Coronary artery (tissue), 2 donors: ENCODE data around the gene S100A7A.

Experiments
- DNase-seq: peaks from one replicate; pipeline ENCODE4 v3.0.0-alpha.2; 2017; ENCODE audit warnings: low spot score
- H3K27ac ChIP-seq, 2 donors: fragments of 200-600 bp; sonication (generic); one replicate each; pipeline ENCODE4 v1.5.1; 2016 to 2019
- H3K4me3 ChIP-seq: fragments of 200-600 bp; sonication (generic); 2 replicates; pipeline ENCODE4 v1.5.1; 2016; ENCODE audit warnings: mild to moderate bottlenecking, moderate library complexity
- TF ChIP-seq, protein P1 (sequence below): fragments of 200-600 bp; sonication (generic); IDR thresholded peaks from one replicate; pipeline ENCODE4 v1.5.1; 2019; ENCODE audit warnings: antibody characterized with exemption

The S100A7A gene

DNA sequence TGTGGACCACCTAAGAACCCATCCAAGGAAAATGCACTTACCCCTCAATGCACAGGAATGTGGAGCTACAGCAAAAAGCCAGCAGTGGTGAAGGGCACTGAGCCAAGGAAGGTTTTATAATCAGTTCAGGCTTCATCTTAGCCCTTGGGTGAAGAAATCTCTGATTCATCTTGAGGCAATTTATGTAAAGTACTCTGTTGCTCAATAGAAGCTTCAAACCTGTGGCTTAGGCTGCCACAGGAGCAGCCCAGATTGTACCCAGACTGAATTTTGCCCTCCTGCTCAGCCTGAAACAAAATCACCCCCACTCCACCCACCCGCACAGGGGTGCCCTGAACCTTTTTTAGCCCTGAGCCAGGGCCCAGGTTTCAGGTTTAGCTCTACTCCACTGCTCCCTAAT is 40.8 kb upstream of the S100A7A start, which contains the start of gene S100A12:
TSS of gene S100A12 (minus strand) at position 111 of the 400 bp plus-strand sequence. CDS start 1,029 bp downstream, outside the sequence.
- TF ChIP-seq, protein P1, sequence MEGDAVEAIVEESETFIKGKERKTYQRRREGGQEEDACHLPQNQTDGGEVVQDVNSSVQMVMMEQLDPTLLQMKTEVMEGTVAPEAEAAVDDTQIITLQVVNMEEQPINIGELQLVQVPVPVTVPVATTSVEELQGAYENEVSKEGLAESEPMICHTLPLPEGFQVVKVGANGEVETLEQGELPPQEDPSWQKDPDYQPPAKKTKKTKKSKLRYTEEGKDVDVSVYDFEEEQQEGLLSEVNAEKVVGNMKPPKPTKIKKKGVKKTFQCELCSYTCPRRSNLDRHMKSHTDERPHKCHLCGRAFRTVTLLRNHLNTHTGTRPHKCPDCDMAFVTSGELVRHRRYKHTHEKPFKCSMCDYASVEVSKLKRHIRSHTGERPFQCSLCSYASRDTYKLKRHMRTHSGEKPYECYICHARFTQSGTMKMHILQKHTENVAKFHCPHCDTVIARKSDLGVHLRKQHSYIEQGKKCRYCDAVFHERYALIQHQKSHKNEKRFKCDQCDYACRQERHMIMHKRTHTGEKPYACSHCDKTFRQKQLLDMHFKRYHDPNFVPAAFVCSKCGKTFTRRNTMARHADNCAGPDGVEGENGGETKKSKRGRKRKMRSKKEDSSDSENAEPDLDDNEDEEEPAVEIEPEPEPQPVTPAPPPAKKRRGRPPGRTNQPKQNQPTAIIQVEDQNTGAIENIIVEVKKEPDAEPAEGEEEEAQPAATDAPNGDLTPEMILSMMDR = no peak
- peak; percentile 49 for DNase-seq
- no peak within 1 kb of the TSS for H3K27ac ChIP-seq
- H3K4me3 ChIP-seq = no peak within 1 kb of the TSS

DNA sequence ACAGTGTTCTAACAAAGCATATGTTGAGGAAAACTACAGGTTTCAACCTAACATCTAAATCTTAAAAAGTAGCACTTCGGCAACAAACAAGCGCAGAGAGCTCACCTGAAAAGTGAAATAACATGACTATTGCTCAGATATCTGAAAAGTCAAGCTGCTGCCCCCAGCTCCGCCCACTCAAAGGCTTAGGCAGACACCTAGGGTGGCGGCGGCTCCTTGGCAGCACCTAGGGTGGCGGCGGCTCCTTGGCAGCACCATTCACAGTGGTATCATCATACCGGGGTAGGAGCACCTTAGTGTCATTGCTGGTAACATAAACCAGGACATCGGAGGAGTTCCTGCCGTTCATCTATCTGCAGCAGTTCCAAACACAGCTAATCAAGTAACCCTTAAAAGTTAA is 36.7 kb upstream of the S100A7A start:
- peak; percentile 22 for DNase-seq
- TF ChIP-seq, protein P1 = no peak
- Histone ChIP-seq H3K27ac (no peak overlapping the region), H3K4me3 (no peak overlapping the region)

DNA sequence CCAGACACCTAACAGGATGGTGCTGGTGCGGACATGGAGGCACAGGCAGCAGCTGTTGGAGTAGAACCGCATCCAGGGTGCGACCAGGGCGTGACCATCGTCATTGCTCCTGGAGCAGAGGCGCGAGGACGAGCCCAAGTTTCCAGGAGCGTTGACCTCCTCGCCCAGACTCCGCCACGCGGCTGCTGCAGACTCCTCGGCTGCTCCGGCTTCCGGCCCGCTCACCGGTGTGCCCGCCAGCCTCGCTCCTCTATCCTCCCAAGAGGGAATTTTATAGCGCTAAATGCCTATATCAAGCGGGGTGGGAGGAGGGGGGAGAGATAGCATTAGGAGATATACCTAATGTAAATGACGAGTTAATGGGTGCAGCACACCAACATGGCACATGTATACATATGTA is 35.6 kb upstream of the S100A7A start:
- peak; percentile 41 for DNase-seq
- Histone ChIP-seq H3K4me3 (no peak overlapping the region), H3K27ac (no peak overlapping the region)
- TF ChIP-seq, protein P1 = no peak

DNA sequence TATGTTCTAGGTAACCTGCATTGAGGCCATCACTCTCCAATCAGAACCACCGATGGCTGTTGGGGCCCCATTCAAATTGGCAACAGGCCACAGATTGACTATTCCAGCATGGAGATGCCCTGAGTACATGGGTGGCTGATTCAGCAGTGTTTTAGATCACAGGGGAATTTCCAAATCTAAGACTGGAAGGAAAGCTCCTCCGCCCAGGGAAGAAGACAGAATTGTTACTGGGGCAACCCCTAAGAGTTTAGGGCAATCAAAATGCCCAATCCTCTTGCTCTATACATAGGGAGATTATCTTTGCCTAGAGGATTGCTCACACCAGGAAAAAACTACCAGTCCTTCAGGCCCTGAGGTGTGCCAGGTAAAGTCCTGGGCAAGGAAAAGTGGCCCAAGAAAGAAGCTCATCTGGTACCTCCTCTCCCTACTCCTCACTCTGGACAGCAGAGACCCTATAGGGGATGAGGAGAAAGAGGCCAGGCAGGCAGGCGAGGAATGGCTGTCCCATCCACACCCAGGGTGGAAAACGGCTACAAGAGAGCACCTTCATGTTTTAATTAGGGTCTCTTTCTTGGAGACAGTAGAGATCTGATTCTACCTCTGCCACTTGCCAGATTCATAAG is 31.3 kb upstream of the S100A7A start:
- DNase-seq = peak; percentile 50
- peak overlapping the region in 1 of 2 donors; percentile 3 for H3K27ac ChIP-seq
- no peak overlapping the region for H3K4me3 ChIP-seq
- TF ChIP-seq, protein P1 = no peak

DNA sequence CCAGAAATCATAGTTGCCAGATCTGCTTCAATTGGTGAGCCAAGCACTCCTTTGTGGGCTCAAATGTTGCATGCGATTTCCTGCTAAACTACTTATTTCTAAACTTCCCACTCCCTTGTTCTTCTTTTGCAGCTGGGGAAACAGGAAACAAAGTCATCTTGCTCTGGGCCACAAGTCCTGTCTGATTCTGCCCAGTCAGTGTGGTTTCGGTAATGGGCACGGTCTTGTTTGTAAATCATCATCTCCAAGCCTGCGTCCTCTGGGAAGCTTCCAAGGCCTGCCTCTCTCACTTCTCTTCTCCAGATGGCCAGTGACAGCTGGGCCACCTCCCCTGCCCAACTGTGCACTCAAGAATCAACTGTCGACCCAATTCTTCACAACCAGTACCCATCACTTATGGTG is 29.8 kb upstream of the S100A7A start:
- Histone ChIP-seq H3K4me3 (no peak overlapping the region), H3K27ac (peak overlapping the region in 1 of 2 donors; percentile 40)
- TF ChIP-seq, protein P1 = no peak
- DNase-seq = peak; percentile 69

DNA sequence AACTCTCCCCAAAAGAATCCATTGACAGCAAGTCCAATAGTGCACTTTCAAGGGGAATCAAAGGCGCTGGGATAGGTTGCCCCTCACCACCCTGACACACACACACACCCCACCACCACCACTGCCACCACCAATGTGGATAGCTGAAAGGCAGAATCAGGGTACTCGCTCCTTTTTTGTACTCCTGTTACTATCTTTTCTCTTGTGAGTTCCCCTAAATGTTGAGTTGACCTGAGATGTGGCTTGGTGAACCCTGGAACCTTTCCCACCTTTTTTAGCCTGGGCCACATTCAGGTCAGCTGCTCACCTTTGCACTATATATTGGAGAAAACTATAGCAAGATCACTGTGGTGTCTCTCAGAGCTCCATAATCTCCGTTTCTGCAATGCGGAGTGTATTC is 29.3 kb upstream of the S100A7A start:
- H3K27ac ChIP-seq = peak overlapping the region in 1 of 2 donors; percentile 40
- peak; percentile 4 for DNase-seq

DNA sequence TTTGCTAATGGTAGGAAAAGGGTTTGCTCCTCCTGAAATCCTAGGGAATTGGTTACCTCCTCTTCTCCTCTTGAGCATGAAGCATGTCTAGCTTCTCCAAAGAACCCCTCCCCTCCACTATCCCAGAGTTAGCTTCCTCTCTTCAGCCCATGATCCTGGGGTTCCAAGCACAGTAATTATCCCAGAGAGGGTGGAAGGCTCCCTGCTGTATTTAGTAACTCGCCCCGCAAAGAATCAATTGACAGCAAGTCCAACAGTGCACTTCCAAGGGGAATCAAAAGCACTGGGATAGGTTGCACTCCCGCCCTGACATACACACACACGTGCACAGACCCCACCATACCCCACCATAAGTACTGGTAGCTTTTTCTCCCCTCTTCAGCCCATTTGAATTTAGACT is 28.5 kb upstream of the S100A7A start:
- peak; percentile 38 for DNase-seq

More for the DNA sequence above, 29.3 kb upstream of the S100A7A start:
- TF ChIP-seq, protein P1 = no peak
- no peak overlapping the region for H3K4me3 ChIP-seq

More for the DNA sequence above, 28.5 kb upstream of the S100A7A start:
- Histone ChIP-seq H3K27ac (no peak overlapping the region), H3K4me3 (no peak overlapping the region)
- TF ChIP-seq, protein P1 = no peak
